HS-5 (cell line): ENCODE results near the gene PXYLP1.
A peak's percentile ranks its signal among the peaks of the same experiment; 100 is the strongest.
"Not testable (repeated sequence)": the region's sequence is repeated elsewhere in the genome, so short reads cannot be mapped to it uniquely, and the experiment has no call there.

Experiments
- DNase-seq: peaks from one replicate; pipeline ENCODE4 v3.0.0-alpha.2; 2012; ENCODE audit warnings: low read depth

The PXYLP1 gene

DNA sequence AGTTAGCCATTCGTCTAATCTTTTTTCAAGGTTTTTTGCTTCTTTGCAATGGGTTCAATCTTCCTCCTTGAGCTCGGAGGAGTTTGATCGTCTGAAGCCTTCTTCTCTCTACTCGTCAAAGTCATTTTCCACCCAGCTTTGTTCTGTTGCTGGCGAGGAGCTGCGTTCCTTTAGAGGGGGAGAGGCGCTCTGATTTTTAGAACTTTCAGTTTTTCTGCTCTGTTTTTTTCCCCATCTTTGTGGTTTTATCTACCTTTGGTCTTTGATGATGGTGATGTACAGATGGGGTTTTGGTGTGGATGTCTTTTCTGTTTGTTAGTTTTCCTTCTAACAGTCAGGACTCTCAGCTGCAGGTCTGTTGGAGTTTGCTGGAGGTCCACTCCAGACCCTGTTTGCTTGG is 68.8 kb downstream of the PXYLP1 start:
- DNase-seq = not testable (repeated sequence)

DNA sequence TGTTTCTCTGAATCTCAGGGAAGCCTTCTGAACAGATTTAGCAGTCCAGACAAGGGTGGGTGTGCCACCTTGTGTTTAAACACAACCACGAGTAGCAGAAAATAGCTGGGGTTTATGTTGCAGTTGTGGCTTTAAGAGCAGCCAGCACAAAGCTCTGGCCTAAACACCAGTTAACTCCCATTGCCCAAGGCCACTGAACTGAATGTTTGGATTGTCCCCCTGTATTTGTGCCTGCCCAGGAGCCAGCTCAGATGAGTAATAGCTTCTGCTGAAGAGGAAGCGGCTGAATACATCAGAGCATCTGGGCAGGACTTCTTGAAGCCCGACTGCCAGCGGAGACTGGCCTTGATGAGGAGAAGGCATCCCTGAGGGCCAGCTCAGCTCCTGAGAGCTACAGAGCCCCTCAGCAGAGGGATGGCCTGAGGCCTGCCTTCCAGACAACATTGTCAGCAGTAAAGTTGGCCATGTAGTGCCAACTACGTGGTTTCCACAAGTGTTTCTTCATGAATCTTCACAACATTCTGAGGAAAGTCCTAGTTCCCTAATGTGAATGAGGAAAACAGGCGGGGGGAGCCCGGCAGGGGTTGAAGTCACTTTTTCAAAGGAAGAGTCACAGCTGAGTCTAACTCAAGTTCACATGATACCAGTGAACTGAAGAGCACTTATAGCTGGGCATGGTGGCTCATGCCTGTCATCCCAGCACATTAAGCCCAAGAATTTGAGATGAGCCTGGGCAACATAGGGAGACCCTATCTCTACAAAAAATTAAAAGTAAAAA is 70.9 kb downstream of the PXYLP1 start:
- no peak for DNase-seq

DNA sequence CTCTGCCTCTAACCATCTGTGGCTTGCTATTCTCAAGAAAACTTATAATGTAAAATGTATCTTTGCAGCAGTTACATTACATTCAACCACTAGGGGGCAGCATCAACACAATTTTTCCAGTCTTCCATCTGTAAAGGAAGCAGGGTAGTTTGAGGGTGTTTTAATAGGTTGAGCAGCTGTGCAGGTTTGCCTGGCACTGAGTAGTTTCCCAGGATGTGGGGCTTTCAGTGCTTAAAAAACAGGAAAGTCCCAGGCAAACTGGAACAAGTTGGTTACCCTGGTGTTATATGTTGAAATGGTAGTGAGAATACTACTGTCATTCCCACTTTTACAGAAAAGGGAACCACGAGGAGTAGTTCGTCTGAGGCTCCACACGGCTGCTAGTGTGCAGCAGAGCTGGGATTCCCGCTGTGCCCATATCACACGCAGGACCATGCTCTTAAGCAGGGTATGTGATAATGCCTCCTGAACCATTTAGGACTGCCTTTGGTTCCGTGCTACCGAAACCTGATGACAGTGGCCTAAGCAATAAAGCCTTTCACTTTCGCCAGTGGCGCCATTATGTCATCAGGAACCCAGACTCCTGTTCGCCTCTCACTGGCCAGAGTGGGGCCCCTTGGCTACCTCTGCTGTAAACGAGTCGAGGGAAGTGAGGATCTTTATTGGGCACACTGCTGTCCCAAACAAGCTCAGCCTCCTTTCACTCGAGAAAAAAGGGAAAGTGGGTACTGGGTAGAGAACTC is 72.0 kb downstream of the PXYLP1 start:
- peak; percentile 71 for DNase-seq

DNA sequence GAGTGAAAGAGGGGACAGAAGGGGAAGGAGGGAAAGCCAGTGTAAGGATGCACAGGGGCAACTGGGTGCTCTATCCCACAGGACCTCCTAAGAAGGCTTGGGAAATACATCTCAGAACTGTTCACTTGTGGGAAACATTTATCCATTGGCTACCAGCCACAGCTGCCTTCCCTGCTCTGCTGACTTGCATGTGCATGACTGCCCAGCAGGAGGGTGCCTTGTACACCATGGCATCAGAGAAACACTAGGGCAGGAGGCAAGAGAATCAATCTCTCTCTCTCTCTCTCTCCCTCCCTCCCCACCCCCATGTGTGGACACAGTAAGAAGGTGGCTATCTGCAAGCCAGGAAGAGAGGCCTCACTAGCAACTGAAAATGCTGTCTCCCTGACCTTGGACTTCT is 73.8 kb downstream of the PXYLP1 start:
- no peak for DNase-seq

DNA sequence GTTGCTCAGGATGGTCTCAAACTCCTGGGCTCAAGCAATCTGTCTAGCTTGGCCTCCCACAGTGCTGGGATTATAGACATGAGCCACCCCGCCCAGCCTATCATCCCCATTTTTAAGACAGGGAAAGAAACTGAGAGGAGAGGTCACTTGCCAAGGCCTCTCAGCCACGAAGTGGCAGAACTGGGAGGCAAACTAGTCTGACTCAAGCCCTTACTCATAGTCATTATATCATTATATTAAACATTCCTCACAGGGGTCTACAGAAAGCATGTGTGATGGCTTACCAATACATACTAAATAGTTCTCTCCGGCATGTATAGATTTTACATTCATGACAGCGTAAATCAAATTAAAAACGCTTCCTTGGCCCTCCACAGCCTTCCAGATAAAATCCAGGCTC is 74.7 kb downstream of the PXYLP1 start:
- DNase-seq = no peak

DNA sequence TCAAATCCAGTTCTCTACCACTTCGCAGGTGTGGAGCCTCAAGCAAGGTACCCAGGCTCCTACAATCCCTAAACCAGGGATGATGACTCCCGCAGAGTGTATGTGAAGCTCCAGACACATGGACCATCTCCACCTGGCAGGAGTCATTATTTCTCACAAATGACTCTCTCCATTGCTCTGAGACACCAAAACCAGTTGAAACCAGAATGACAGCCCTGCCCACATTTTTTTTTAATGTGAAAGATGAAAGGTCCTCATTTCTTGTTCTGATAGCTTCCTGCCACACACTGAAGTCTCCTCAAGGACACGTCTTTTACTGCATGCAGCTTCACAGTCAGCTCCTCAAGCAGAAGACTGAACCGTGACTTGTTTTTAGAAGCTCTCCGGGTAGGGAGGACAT is 75.3 kb downstream of the PXYLP1 start:
- no peak for DNase-seq

DNA sequence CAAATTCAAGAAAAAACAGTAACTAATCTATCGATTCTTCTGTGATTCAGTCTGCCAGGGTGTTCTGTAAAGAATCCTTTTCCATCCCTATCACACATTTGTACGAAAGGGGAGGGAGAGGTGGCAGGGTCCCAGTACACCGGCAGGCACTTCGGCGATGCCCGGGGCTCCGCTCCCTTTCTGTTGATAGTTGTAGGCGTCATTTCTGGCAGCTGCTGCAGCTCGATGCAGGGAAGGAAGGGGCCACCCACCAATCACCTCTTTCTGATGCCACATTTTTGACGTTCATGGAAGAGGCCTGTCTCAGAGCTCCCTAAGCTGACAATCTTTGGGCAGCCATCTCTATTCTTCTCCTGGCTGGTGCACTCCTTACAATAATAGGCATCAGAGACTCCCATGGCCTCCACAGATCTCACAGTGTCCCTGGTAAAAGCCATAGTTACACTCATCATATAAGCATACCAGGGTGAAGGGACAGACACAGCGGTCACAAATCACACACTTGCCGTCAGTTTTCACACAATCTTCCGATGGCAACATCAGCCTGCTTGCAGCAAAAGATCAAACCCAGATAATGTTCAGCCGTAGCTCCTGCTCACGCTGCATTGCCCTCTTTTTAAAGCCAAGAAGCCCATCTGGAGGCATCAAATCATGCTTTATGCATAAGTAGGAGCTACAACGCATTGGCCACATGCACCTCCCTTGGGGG is 75.9 kb downstream of the PXYLP1 start:
- DNase-seq = no peak

DNA sequence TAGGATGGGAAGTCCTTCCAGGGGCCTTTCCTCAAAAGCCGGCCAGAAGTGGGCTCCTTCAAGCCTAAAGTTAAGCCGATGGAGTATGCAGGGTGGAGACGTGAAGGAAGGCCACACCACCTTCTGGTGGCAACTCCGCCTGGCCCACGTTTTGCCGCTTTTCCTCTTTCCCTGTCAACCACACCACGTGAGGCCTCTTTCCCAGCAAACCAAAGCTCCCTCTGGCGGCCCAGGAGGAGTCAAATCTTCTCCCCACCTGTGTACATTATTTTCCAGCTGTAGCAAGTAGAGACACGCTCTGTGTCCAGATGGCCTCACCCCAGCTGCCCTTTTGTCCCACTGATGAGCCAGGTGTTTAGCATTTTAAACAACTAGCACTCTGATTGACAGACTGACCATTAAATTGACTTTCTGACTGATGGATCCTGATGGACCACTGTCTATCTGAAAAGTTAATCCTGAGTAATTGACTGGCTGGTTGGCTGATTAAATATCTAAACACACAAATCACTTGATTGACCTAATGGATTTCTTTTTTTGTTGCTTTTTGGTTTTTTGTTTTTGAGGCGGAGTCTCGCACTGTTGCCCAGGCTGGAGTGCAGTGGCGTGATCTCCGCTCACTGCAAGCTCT is 77.1 kb downstream of the PXYLP1 start:
- no peak for DNase-seq

DNA sequence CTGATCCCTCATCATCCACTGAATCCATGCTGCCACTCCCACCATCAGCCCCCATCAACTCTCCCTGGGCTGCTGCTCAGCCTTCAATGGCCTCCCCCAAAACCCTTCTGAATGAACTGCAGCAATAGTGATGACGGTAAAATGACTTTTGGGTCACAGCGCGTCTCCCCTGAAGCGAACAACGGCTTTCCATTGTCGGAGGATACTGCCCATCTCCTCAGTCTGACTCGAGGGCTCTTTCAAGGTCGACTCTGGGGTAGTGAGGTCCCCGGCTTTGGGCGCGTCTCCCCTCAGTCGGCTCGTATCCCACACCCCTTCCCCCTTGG is 79.5 kb downstream of the PXYLP1 start:
- DNase-seq = no peak

DNA sequence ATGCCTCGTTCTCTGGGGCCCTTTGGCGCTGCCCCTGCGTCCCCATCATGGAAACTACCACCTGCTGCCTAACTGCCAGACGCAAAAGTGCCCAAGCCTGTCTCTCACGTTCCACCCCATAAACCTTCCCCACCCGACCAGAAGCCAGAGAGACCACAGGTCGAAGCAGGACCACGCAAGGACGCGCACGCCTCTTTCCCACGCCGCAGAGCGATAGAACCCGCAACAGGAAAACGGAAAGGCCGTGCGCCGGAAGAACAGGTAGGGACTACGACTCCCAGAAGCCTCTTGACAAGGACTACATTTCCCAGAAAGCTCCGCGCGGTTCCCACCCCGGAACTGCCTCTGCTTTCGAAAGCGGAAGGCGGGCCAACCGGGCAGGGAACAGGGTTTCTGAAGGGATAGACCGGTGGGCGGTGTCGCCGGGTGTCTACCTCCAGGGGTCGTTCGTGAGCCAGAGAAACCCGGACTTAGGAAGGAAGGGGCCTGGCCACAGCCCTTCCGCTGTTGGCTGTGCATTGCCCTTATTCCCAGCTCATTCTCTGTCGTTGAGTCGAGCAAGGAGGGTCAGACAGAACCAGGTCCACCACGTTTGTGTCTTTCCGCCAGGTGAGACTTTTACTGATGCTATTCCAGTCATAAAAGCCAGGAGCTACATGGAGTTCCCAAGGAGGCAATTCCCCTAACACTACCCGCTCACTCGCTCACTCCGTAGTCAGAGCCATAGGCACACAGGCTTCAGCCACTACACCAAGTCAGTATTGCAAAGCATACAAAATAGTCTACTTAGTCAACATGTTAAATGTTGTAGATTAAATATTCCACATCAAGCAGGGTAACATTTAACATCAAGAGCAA is 80.1 kb downstream of the PXYLP1 start:
- peak; percentile 88 for DNase-seq

DNA sequence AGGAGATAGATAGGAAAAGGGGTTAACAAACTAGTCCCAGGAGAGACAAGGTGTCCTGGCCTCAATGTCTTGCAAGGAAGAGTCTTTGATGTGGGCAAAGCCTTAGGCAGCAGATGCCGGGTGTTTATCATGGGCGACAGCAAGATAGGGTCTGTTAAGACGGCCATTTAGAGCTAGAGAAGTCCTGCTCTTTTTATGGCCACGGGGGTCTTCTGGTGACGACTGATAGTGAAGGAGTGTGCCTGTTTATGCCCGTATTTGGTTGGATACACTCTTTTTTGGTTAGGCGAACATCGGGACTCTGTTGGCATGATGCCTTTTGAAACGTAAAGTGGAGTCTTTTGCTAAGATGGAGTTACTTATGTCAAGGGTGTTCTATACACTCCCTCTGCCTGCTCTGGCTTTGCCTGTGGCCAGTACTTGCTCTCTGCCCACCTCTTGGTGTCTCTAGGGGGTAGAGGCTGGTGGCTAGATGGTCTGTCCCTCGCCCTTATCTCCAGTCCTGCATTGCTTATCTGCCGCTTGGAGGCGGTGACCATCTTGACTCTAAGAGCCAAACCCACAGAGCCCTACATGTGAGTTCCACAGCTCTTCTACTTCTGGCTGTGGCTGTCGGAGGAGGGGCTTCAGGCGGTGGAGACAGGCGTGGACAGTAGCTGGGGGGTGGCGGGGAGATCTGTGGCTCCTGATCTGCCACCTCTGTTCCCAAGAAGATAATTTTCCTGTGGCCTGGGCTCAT is 80.9 kb downstream of the PXYLP1 start:
- DNase-seq = no peak

DNA sequence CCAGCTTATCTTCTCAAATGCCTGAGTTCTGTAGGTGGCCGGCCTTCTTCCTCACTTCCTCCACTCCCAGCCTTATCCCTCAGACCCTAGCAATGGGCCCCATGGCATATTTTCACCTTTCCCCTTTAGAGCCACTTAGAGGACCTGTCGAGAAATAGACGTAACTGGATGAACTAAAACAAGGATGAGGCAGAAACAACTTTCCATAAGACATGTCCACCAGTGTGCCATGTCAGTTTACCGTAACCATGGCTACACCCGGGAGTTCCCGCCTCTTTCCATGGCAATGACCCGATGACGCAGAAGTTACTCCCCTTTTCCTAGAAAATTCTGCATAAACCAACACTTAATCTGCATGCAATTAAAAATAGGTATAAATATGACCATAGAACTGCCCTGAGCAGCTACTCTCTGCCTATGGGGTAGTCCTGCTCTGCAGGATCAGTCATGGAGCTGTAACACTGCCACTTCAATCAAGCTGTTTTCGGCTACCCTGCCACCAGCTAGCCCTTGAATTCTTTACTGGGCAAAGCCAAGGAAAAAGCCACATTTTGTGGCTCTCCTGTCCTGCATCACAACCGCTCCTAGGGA is 81.6 kb downstream of the PXYLP1 start:
- DNase-seq = no peak

DNA sequence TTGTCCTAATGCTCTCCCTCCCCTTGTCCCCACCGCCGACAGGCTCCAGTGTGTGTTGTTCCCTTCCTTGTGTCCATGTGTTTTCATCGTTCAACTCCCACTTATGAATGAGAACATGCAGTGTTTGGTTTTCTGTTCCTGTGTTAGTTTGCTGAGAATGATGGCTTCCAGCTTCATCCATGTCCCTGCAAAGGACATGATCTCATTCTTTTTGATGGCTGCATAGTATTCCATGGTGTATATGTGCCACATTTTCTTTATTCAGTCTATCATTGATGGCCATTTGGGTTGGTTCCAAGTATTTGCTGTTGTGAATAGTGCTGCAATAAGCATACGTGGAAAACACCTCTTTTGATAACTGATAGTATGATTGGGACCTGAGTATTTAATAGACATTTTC is 82.8 kb downstream of the PXYLP1 start:
- not testable (repeated sequence) for DNase-seq

DNA sequence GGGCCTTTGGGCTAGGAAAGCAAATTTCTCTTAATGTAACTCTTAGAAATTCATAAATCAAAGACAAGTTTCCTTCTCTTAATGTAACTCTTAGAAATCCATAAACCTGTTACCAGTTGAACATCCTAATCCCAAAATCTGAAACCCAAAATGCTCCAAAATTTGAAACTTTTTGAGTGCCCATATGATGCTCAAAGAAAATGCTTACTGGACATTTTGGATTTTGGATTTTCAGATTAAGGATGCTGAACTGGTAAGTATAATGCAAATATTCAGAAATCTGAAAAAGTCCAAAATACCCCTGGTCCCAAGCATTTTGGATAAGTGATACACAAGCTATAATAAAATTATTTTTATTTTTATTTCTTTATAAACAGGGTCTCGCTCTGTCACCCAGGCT is 85.2 kb downstream of the PXYLP1 start:
- DNase-seq = no peak

DNA sequence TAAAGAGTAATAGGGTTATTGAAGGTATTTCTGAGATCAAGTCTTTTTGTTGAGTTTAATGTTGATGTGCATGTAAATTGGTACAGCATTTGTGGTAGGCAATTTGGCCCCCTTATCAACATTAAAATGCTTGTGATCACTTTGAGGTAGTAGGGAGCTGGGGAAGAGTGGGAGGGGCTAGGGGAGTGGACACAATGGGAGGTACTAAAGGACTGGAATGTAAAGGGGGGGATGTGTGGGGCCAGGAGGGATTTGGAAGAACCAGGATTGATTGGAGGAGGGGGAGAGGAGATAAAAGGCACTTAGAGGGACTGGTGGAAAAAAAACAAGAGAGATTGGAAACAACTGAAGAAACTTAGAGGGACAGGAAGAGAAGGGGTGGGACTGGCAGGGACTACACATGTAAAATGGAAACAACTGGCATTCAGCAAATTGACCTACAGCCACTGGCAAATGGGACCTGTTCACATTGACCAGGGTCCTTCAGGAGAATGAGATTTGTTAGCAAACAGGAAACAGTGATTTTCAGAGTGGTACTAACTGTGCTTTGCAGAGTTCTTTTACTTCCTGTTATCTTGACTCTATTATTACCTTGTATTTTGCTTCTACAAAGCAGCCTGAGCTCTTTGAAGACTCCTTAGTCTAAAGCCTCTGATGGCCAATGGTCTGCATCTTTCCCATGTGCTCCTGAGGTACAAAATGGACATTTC is 88.9 kb downstream of the PXYLP1 start:
- no peak for DNase-seq

DNA sequence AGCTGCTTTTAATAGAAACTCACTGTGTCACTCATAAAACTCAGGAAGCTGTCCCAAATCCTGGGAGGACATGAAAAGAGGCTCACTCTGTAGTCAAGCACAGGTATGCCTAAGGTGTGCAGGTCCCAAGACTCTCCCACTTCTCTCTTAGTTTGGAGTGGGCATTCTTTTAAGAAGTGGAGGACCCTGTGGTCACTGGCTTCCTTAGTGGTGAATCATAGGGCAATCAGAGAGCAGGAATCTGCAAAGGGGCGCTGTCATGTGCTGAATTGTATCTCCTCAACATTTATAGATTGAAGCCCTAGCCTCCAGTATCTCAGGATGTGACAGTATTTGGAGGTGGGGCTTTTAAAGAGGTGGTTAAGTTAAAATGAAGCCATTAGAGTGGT is 89.5 kb downstream of the PXYLP1 start:
- DNase-seq = peak; percentile 40

DNA sequence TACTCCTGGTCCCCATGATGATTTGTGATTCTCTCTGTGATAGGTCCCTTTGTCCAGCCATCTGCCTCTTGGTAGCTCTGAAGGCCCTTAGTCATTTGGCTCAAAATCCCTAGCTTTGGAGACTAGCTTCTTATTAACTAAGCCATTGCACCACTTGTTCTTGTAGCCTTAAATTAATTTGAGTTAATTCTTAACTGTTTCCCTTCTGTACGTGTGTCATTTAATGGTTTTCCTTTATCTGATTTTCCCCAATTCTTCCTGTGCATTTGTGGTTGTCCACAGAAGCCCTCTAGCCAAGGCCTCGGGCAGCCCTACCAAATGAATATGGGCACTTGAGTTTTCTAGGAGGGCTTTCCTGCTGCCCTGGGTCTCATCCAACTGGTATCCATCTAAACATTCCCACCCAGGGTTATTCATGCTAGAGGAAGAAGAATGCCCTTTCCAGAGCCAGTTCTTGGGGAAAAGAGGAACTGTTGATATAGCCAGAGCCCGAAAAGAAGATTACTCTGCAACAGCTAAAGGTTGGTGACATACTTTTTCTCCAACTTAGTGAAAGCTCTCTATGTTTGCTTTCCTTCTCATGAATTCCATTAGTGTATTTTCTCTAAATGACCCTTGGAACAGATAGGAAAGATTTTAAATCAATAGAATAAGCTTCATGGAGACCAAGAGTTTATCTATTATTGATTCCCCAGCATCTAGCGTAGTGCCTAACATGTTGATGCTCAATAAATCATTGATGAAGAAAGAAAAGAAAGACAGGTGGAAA is 92.5 kb downstream of the PXYLP1 start:
- no peak for DNase-seq

DNA sequence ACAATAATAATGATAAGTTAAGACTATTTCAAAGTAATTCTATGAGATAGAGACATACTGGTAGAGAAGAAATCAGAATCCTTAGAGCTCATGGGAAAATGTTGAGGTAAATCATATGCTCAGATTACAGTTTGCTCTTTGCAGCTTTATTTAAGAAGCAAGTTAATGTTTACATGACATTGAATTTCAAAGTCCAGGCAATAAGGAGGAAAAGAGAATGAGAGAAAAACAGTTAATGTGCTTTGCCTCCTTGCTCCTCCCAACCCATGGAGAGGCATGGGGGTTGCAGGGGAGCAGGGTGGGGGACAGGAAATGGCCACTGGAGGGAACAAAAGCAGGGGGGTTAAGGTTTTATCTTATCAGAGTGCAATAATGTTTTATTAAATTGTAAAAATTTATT is 94.5 kb downstream of the PXYLP1 start:
- DNase-seq = no peak

DNA sequence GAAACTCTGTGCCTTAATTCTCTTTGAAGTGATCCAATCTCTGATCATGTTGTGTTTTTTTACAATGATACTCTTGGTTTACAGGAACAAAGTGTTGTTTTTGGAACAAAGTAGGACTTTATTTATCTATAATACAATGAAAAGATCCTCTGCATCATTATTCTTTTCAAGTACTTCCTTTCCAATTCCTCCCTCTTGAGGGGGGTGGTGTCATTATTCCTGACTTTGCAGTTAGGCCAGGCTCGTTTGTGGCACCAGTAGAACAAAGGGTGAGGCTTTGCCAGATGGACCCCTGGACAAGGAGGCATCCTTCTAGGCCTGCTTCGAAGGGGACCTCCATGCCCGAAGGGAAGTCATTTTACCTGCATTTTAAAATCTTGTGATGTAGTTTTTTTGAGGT is 95.0 kb downstream of the PXYLP1 start:
- DNase-seq = no peak
